Common myeloid progenitor, CD34-positive (primary cell): ENCODE results near the gene FSTL5.

ENCODE experiments used
- CTCF ChIA-PET: fragments of 350-600 bp; sonication (Branson Sonifier 250); formaldehyde crosslinking; loops from one replicate; lab custom pipeline; 2021; ENCODE audit warnings: antibody characterized with exemption; lab: Charles Lee
- POLR2A ChIA-PET: fragments of 350-600 bp; sonication (Branson Sonifier 250); formaldehyde crosslinking; loops from one replicate; lab custom pipeline; 2021; ENCODE audit warnings: antibody characterized with exemption; lab: Charles Lee
- DNase-seq, 3 donors: peaks; one replicate each; pipeline versions ENCODE4 v3.0.0 to v3.0.0-alpha.2; 2013
- H3K27ac ChIP-seq, 2 experiments: 1 replicate in 1 of 2; 2 replicates in 1 of 2; pipeline ENCODE4 v1.7.0; 2013; ENCODE audit warnings: inconsistent platforms in 2 of 2, low read length in 2 of 2, mild to moderate bottlenecking in 2 of 2, low read depth in 1 of 2, moderate library complexity in 1 of 2; ENCODE audit not compliant: severe bottlenecking in 2 of 2, insufficient read depth in 1 of 2, poor library complexity in 1 of 2
- H3K27me3 ChIP-seq, 5 experiments: replicated peaks in 2 of 5; 1 replicate in 3 of 5; 2 replicates in 2 of 5; pipeline versions ENCODE4 v1.6.1 to v1.7.0; 2013; ENCODE audit warnings: low read length in 4 of 5, mild to moderate bottlenecking in 2 of 5, moderate library complexity in 2 of 5, inconsistent platforms in 1 of 5; ENCODE audit not compliant: insufficient read depth in 5 of 5, control insufficient read depth in 4 of 5
- H3K36me3 ChIP-seq, 4 experiments: 1 replicate in 2 of 4; 2 replicates in 2 of 4; pipeline versions ENCODE4 v1.6.1 to v1.7.0; 2013; ENCODE audit warnings: low read length in 3 of 4, control low read depth in 1 of 4, mild to moderate bottlenecking in 1 of 4; ENCODE audit not compliant: control insufficient read depth in 4 of 4, insufficient read depth in 4 of 4
- H3K4me1 ChIP-seq, 4 experiments: 1 replicate in 3 of 4; 2 replicates in 1 of 4; pipeline versions ENCODE4 v1.6.1 to v1.7.1; 2013; ENCODE audit warnings: low read length in 3 of 4, mild to moderate bottlenecking in 3 of 4, control low read depth in 1 of 4, inconsistent platforms in 1 of 4, moderate library complexity in 1 of 4; ENCODE audit not compliant: control insufficient read depth in 4 of 4, insufficient read depth in 4 of 4; ENCODE audit errors: control extremely low read depth in 1 of 4
- H3K4me3 ChIP-seq, 7 experiments: 1 replicate in 4 of 7; 2 replicates in 3 of 7; pipeline versions ENCODE4 v1.5.1 to v1.7.0; 2013; ENCODE audit warnings: mild to moderate bottlenecking in 7 of 7, low read length in 6 of 7, moderate library complexity in 6 of 7, inconsistent platforms in 2 of 7, low read depth in 2 of 7, control low read depth in 1 of 7; ENCODE audit not compliant: insufficient read depth in 4 of 7, control insufficient read depth in 1 of 7; ENCODE audit errors: extremely low read depth in 1 of 7
- H3K9me3 ChIP-seq, 5 experiments: 1 replicate in 4 of 5; 2 replicates in 1 of 5; pipeline versions ENCODE4 v1.6.1 to v1.7.1; 2013; ENCODE audit warnings: low read length in 4 of 5, mild to moderate bottlenecking in 2 of 5, inconsistent platforms in 1 of 5, low read depth in 1 of 5, moderate library complexity in 1 of 5; ENCODE audit not compliant: control insufficient read depth in 4 of 5, insufficient read depth in 2 of 5; ENCODE audit errors: control extremely low read depth in 1 of 5
- WGBS: methylation state at CpG from one replicate; pipeline ENCODE4 v1.1.5; 2013; ENCODE audit not compliant: insufficient coverage; 5-methylcytosine and 5-hydroxymethylcytosine counted together

FSTL5 gene

DNA sequence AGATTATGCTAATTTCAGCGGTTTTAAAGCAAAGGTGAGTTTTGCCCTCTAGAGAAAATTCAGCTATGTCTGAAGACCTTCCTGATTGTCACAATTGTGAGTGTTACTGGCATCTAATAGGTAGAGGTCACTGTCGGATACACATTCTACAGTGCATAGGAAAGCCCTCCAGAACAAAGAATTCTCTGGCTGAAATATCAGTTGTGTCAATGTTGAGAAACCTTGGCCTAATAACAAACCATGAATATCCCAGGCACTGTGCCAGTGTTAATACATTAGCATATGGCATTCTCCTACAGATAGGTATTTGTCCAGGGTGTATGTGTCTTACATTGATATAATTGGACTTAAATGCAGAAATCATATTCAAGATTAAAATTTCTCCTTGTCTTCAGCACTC, 294.3 kb downstream of the FSTL5 start:
- no peak overlapping the region for H3K27ac ChIP-seq
- no peak overlapping the region for H3K4me3 ChIP-seq
- no peaks in the 10 kb centered on the region for H3K9me3 ChIP-seq
- no peak for DNase-seq
- 100% methylated on average over 1 of the region's 2 CpGs for WGBS
- ChIA-PET CTCF (no interaction called here), POLR2A (no interaction called here)
- no peaks in the 10 kb centered on the region for H3K4me1 ChIP-seq
- no peaks in the 10 kb centered on the region for H3K36me3 ChIP-seq
- no peaks in the 10 kb centered on the region for H3K27me3 ChIP-seq

DNA sequence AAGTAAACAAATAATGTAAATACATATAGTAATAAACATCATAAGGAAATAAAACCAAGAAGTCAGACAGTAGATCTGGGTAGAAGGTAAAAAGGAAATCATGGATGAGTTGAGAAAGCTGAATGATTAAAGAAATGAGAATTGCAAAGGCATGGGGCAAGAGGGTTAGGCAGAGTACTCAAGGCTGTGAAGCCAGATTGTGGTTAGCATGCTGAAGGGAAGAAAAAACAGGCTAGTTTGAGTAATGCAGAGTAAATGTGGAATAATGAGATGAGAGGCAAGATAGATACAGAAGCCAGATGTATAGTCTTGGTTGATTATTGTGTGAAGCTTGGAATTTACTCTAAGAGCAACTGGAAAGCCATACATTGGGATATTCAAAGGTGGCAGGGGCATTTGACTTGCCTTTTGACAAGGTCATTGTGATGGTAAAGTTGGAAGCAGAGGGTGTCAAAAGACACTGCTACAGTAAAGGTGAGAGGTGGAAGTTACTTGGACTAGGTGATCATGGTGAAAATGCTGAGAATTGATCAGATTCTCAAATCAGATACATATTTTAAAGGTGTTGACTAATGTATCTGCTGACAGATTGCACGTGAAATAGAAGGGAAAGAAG, 307.0 kb downstream of the FSTL5 start:
- Histone ChIP-seq H3K27me3 (no peaks in the 10 kb centered on the region), H3K4me1 (no peaks in the 10 kb centered on the region), H3K27ac (no peak overlapping the region), H3K4me3 (no peak overlapping the region), H3K9me3 (no peaks in the 10 kb centered on the region), H3K36me3 (no peaks in the 10 kb centered on the region)
- CTCF ChIA-PET = no interaction called here
- DNase-seq = no peak
- 100% methylated on average over 1 of the region's 1 CpG for WGBS
- POLR2A ChIA-PET = interaction anchor here (0.6 kb wide), 1 partner anchor 20 kb away, joined by 3 read pairs; no protein-coding TSS in a partner anchor

DNA sequence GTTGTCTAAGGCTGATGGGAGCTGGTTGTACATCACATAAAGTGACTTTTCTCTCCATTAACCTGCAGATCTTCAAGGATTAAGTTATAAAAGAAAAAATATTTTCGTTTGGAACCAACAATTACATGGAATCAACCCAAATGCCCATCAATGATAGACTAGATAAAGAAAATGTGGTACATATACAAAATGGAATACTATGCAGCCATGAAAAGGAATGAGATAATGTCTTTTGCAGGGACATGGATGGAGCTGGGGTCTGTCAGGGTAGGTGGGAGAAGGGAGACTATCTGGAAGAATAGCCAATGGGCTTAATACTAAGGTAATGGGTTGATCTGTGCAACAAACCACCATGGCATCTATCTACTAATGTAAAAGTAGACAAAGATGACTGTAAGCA, 313.2 kb downstream of the FSTL5 start:
- Histone ChIP-seq H3K4me1 (no peaks in the 10 kb centered on the region), H3K27me3 (no peaks in the 10 kb centered on the region), H3K36me3 (no peaks in the 10 kb centered on the region), H3K9me3 (peaks cover 0 to 5% (median 0%) of the 10 kb centered on the region in 5 experiments), H3K4me3 (no peak overlapping the region), H3K27ac (no peak overlapping the region)
- CTCF ChIA-PET = no interaction called here
- no peak for DNase-seq
- POLR2A ChIA-PET = no interaction called here
- WGBS = no CpG with 5 or more reads among the region's 1 CpG

DNA sequence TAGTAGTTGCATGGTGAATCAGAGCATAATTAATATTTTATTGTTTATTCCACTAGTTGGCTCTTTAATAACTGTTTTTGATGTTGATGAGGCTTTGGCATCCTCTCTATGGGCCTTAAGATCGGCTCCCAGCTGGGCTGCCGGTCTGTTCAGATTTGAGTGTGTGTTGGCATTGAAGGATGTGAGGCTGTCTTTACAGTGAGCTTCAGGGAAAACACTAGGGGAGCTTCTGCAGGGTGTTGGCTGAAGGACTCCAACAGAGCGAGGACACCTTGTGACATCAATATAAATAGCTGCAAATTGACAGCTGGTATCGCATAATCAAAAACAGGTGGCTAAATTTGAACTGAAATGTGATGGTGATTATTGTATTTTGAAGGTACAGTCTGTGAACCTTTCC, 322.0 kb downstream of the FSTL5 start:
- Histone ChIP-seq H3K27me3 (no peaks in the 10 kb centered on the region), H3K27ac (no peak overlapping the region), H3K9me3 (no peaks in the 10 kb centered on the region), H3K4me1 (no peaks in the 10 kb centered on the region), H3K4me3 (no peak overlapping the region), H3K36me3 (no peaks in the 10 kb centered on the region)
- WGBS = 100% methylated on average over 1 of the region's 4 CpGs
- POLR2A ChIA-PET = no interaction called here
- no peak for DNase-seq
- CTCF ChIA-PET = no interaction called here

DNA sequence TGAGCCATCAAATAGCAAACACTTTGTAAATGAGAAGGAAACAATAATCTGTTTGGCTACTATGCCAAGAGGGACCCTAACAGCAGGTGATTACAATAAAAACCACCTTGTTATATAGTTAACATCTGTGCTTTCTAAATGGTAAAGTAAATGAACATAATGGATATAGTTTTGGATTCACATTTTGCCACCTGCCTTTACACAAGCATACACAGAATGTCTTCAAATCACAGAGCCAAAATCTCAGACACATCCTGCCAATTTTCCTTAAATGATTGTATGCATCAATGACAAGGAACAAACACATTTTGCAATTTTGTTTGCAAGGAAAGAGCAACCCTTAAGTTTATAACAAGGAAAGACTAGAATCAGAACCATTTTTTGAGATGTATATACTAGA, 334.2 kb downstream of the FSTL5 start:
- Histone ChIP-seq H3K9me3 (no peaks in the 10 kb centered on the region), H3K4me3 (no peak overlapping the region), H3K4me1 (no peaks in the 10 kb centered on the region), H3K27me3 (no peaks in the 10 kb centered on the region), H3K36me3 (no peaks in the 10 kb centered on the region), H3K27ac (no peak overlapping the region)
- DNase-seq = no peak
- ChIA-PET CTCF (no interaction called here), POLR2A (no interaction called here)

DNA sequence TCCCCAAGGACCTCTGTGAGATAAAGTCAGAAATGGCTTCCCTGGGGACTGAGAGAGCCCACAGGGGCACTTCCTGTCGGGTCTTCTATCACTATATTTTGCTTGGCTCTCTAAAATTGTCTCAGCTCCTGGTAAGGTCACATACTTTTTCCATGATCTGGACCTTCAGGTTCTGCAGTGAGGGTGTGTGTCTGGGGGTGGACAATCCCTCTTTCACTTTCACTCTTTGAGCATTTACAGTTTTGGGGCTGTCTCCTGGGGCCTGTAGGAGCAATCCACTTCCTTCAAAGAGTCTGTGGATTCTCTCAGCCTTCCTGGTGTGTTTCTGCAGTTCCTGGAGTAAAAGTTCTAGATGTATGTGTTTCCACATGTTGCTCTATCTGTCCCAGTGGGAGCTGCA, 335.7 kb downstream of the FSTL5 start:
- POLR2A ChIA-PET = no interaction called here
- Histone ChIP-seq H3K4me1 (no peaks in the 10 kb centered on the region), H3K36me3 (no peaks in the 10 kb centered on the region), H3K27me3 (no peaks in the 10 kb centered on the region), H3K4me3 (no peak overlapping the region), H3K27ac (no peak overlapping the region), H3K9me3 (no peaks in the 10 kb centered on the region)
- DNase-seq = no peak
- CTCF ChIA-PET = no interaction called here
- 60% methylated on average over 1 of the region's 1 CpG for WGBS

DNA sequence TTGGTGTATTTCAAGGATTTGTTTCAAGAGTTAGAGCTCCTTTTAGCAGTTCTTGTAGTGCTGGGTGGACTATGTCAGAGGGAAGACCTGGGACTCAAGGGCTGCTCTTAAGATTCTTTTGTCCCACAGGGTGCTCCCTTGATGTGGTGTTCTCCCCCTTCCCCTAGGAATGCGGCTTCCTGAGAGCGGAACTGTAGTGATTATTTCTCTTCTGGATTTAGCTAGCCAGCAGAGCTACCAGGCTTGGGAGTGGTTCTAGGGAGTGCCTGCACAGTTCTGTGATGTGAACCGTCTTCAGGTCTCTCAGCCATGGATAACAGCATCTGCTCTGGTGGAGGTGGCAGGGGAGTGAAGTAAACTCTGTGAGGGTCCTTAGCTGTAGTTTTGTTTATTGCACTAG, 336.8 kb downstream of the FSTL5 start:
- Histone ChIP-seq H3K4me1 (no peaks in the 10 kb centered on the region), H3K27ac (no peak overlapping the region), H3K36me3 (no peaks in the 10 kb centered on the region), H3K4me3 (no peak overlapping the region), H3K9me3 (peaks cover 0 to 7% (median 0%) of the 10 kb centered on the region in 5 experiments), H3K27me3 (no peaks in the 10 kb centered on the region)
- 100% methylated on average over 1 of the region's 3 CpGs for WGBS
- DNase-seq = no peak
- POLR2A ChIA-PET = no interaction called here
- CTCF ChIA-PET = interaction anchor here (0.6 kb wide), 1 partner anchor 60 kb away, joined by 3 read pairs; no protein-coding TSS in a partner anchor
